Activated CD4-positive, alpha-beta memory T cell treated with anti-CD3 and anti-CD28 coated beads, Interleukin-2, amount 10 ng/mL, durations not matched to agents 7 days and 5 days (primary cell): Measurements from ENCODE around the gene PLCB2. TPM values are rescaled to one million over a fixed set of nuclear protein-coding genes. Genes with fewer than 3 reads are reported as not detected.

Source experiments
- CTCF ChIA-PET: fragments of 350-600 bp; sonication (Branson Sonifier 250); formaldehyde crosslinking; loops from one replicate; lab custom pipeline; 2021; ENCODE audit warnings: antibody characterized with exemption, inconsistent platforms; lab: Charles Lee
- POLR2A ChIA-PET: fragments of 350-600 bp; sonication (Branson Sonifier 250); formaldehyde crosslinking; loops from one replicate; lab custom pipeline; 2021; ENCODE audit warnings: antibody characterized with exemption; lab: Charles Lee
- DNase-seq: peaks from one replicate; pipeline ENCODE4 v3.0.0-alpha.2; 2020
- H3K27ac Mint-ChIP-seq: one replicate; pipeline ENCODE4 v1.8.0; 2021; ENCODE audit warnings: mild to moderate bottlenecking, mixed read lengths
- H3K27me3 Mint-ChIP-seq: one replicate; pipeline ENCODE4 v1.8.0; 2021; ENCODE audit warnings: mixed read lengths
- H3K36me3 Mint-ChIP-seq: one replicate; pipeline ENCODE4 v1.8.0; 2021; ENCODE audit warnings: low read depth, mixed read lengths
- H3K4me1 Mint-ChIP-seq: one replicate; pipeline ENCODE4 v1.8.0; 2021; ENCODE audit warnings: mixed read lengths
- H3K4me3 Mint-ChIP-seq: one replicate; pipeline ENCODE4 v1.8.0; 2021; ENCODE audit warnings: mild to moderate bottlenecking, mixed read lengths
- H3K9me3 Mint-ChIP-seq: one replicate; pipeline ENCODE4 v1.8.0; 2021; ENCODE audit warnings: mixed read lengths
- total RNA-seq, 2 experiments: library from RNA; stranded (reverse); gene quantifications; one replicate each; pipeline ENCODE4 v1.2.3, GENCODE V29; 2021

PLCB2 gene
- total RNA-seq, 2 experiments from 2014 or later, result 140 TPM

GRCh38 chr15:40338041-40338657 lies 30.4 kb upstream of the PLCB2 start:
- CTCF ChIA-PET, result interaction anchor here (0.5 to 9.9 kb wide), 39 partner anchors 10 to 406 kb away, joined by 3 to 157 read pairs (median 4); partner anchors contain the start of genes ANKRD63, DISP2, INAFM2 and IVD
- POLR2A ChIA-PET, result interaction anchor here (0.7 to 5.2 kb wide), 8 partner anchors 10 to 71 kb away, joined by 3 to 37 read pairs (median 4); partner anchors contain the start of genes ANKRD63, INAFM2 and PLCB2
- no peak overlapping the region for H3K27ac Mint-ChIP-seq
- peak; percentile 80 for DNase-seq
- no peaks in the 10 kb centered on the region for H3K9me3 Mint-ChIP-seq
- peaks cover 24% of the 10 kb centered on the region for H3K4me1 Mint-ChIP-seq
- H3K4me3 Mint-ChIP-seq, result no peak overlapping the region
- no peaks in the 10 kb centered on the region for H3K27me3 Mint-ChIP-seq
- no peaks in the 10 kb centered on the region for H3K36me3 Mint-ChIP-seq

DNA sequence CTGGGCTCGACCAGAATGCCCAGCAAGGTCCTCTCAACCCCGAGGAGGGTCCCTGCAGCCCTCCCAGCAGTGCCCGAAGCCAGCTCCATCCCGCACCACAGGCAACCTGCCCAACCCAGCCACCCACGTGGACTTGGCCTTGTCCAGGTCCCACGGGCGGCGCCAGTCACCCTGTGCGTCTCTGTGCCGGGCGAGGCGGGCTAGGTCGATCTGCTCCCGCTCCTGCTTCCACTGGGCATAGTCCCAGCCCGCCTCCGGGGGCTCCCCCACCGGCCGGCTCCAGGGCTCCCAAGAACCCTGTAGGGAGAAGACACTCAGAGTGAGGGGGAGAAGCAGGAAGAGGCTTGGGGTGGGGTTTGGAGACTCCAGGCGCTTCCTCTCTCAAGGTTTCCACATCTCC lies 29.9 kb upstream of the PLCB2 start:
- Mint-ChIP-seq H3K4me1 (peaks cover 24% of the 10 kb centered on the region), H3K27ac (no peak overlapping the region), H3K9me3 (no peaks in the 10 kb centered on the region), H3K36me3 (no peaks in the 10 kb centered on the region), H3K27me3 (no peaks in the 10 kb centered on the region), H3K4me3 (no peak overlapping the region)
- ChIA-PET POLR2A (interaction anchor here (0.7 to 5.2 kb wide), 7 partner anchors 10 to 70 kb away, joined by 3 to 37 read pairs (median 4); partner anchors contain the start of genes INAFM2 and PLCB2), CTCF (interaction anchor here (0.5 to 9.9 kb wide), 39 partner anchors 10 to 301 kb away, joined by 3 to 157 read pairs (median 4); partner anchors contain the start of genes ANKRD63, DISP2, INAFM2 and IVD)
- DNase-seq, result no peak

GRCh38 chr15:40336744-40337122 lies 29.0 kb upstream of the PLCB2 start:
- H3K27me3 Mint-ChIP-seq, result no peaks in the 10 kb centered on the region
- H3K27ac Mint-ChIP-seq, result no peak overlapping the region
- H3K4me3 Mint-ChIP-seq, result no peak overlapping the region
- no peak for DNase-seq
- H3K36me3 Mint-ChIP-seq, result no peaks in the 10 kb centered on the region
- H3K4me1 Mint-ChIP-seq, result peaks cover 24% of the 10 kb centered on the region
- ChIA-PET CTCF (interaction anchor here (0.9 to 9.9 kb wide), 15 partner anchors 8 to 171 kb away, joined by 3 to 157 read pairs (median 15); partner anchors contain the start of genes DISP2, INAFM2, IVD and PLCB2), POLR2A (interaction anchor here (0.8 to 5.2 kb wide), 4 partner anchors 9 to 28 kb away, joined by 3 to 37 read pairs (median 8); partner anchors contain the start of gene PLCB2)
- H3K9me3 Mint-ChIP-seq, result no peaks in the 10 kb centered on the region

DNA sequence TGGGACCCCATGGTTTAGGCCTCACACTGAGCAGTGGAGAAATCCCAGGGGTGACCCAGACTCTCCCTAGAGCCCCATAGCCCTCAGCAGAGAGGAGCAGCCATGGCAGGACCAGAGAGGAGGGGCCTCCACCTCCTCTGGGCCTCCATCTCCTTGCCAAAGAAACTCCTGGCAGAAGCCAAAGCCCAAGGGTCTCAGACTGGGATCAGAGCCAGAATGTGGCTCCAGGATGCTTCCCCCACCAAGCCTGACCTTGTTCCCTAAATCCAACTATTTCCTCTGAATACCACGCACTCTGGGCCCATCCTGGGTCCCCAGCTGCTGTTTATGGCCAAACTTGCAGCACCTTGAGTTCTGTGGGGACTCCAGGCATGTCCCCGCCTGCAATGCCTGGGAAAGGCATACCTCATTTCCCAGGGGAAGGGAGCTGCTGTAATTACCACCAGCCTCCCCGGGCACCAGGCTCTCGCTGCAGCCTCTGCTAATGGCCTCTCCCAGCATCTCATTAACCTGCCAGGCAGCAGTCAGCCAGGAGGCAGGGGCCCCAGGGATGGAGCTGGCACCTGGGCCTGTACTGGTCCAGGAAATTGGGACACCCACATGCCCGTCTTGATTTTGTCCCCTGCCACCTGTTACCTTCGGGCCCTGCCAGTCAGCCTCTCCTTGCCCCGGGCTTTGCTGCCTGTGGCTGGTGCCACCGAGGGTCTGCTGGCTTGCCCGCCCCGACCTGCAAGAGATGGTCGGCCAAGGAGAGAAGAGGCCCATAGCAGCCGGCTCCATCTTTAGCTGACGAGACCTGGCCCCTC lies 28.4 kb upstream of the PLCB2 start:
- Mint-ChIP-seq H3K4me1 (peaks cover 24% of the 10 kb centered on the region), H3K4me3 (no peak overlapping the region), H3K27me3 (no peaks in the 10 kb centered on the region), H3K27ac (no peak overlapping the region), H3K36me3 (no peaks in the 10 kb centered on the region), H3K9me3 (no peaks in the 10 kb centered on the region)
- POLR2A ChIA-PET, result interaction anchor here (0.8 to 5.2 kb wide), 4 partner anchors 8 to 27 kb away, joined by 3 to 37 read pairs (median 8); partner anchors contain the start of gene PLCB2
- DNase-seq, result no peak
- CTCF ChIA-PET, result interaction anchor here (0.7 to 9.9 kb wide), 13 partner anchors 9 to 118 kb away, joined by 3 to 157 read pairs (median 17); partner anchors contain the start of genes DISP2, INAFM2, IVD and PLCB2

- CTCF ChIA-PET, result interaction anchor here (0.7 to 9.9 kb wide), 10 partner anchors 9 to 87 kb away, joined by 3 to 122 read pairs (median 6); partner anchors contain the start of genes INAFM2 and PLCB2
- no peak for DNase-seq
- Mint-ChIP-seq H3K9me3 (no peaks in the 10 kb centered on the region), H3K27ac (no peak overlapping the region), H3K36me3 (no peaks in the 10 kb centered on the region), H3K27me3 (no peaks in the 10 kb centered on the region), H3K4me1 (peaks cover 24% of the 10 kb centered on the region), H3K4me3 (no peak overlapping the region)
- POLR2A ChIA-PET, result interaction anchor here (1.0 to 5.2 kb wide), 2 partner anchors 10 to 26 kb away, joined by 3 to 37 read pairs; partner anchors contain the start of gene PLCB2
Observed at GRCh38 chr15:40334941-40335795, 27.4 kb upstream of the PLCB2 start.

GRCh38 chr15:40334541-40334940 lies 26.8 kb upstream of the PLCB2 start:
- H3K36me3 Mint-ChIP-seq, result no peaks in the 10 kb centered on the region
- no peak overlapping the region for H3K4me3 Mint-ChIP-seq

GRCh38 chr15:40333922-40334492 lies 26.3 kb upstream of the PLCB2 start:
- POLR2A ChIA-PET, result interaction anchor here (1.0 to 5.2 kb wide), 4 partner anchors 9 to 54 kb away, joined by 3 to 37 read pairs (median 6); partner anchors contain the start of genes INAFM2 and PLCB2
- no peak for DNase-seq
- H3K27me3 Mint-ChIP-seq, result no peaks in the 10 kb centered on the region
- H3K4me1 Mint-ChIP-seq, result peaks cover 28% of the 10 kb centered on the region
- no peaks in the 10 kb centered on the region for H3K36me3 Mint-ChIP-seq
- H3K9me3 Mint-ChIP-seq, result no peaks in the 10 kb centered on the region
- H3K27ac Mint-ChIP-seq, result peak overlapping the region; percentile 60
- no peak overlapping the region for H3K4me3 Mint-ChIP-seq
- CTCF ChIA-PET, result interaction anchor here (1.1 to 9.9 kb wide), 8 partner anchors 9 to 89 kb away, joined by 3 to 122 read pairs (median 6); partner anchors contain the start of genes INAFM2 and PLCB2

More at GRCh38 chr15:40334541-40334940, 26.8 kb upstream of the PLCB2 start:
- Mint-ChIP-seq H3K4me1 (peaks cover 24% of the 10 kb centered on the region), H3K27me3 (no peaks in the 10 kb centered on the region), H3K27ac (no peak overlapping the region), H3K9me3 (no peaks in the 10 kb centered on the region)
- CTCF ChIA-PET, result interaction anchor here (1.1 to 9.9 kb wide), 9 partner anchors 9 to 88 kb away, joined by 3 to 122 read pairs (median 6); partner anchors contain the start of genes INAFM2 and PLCB2
- POLR2A ChIA-PET, result interaction anchor here (1.0 to 5.2 kb wide), 3 partner anchors 9 to 26 kb away, joined by 3 to 37 read pairs (median 10); partner anchors contain the start of genes INAFM2 and PLCB2
- no peak for DNase-seq

GRCh38 chr15:40332113-40332781 lies 24.5 kb upstream of the PLCB2 start:
- Mint-ChIP-seq H3K27me3 (no peaks in the 10 kb centered on the region), H3K27ac (no peak overlapping the region), H3K36me3 (no peaks in the 10 kb centered on the region), H3K9me3 (no peaks in the 10 kb centered on the region), H3K4me3 (no peak overlapping the region), H3K4me1 (peaks cover 32% of the 10 kb centered on the region)
- ChIA-PET POLR2A (interaction anchor here (2.6 kb wide), 1 partner anchor 9 kb away, joined by 10 read pairs; the partner anchor contains the start of gene INAFM2), CTCF (interaction anchor here (1.0 to 3.4 kb wide), 6 partner anchors 10 to 88 kb away, joined by 3 to 15 read pairs (median 6); partner anchors contain the start of gene INAFM2)
- no peak for DNase-seq

DNA sequence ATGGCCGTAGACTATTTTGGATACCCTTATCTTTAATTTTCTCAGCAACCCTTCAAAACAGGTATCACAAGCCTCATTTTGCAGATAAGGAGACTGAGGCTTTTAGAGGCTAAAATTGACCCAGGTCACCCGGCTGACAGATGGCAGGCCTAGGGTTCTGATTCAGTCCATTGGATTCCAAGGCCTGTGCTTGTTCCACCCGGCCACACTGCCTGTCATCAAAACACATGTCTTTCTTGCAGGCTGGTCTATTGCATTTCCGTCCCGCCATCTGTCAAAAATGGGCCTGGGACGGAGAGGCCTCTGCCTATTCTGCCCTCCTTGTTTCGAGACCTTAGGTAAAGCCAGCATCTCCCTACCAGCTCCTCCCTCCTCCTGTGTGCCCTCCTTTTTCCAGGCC lies 23.9 kb upstream of the PLCB2 start:
- POLR2A ChIA-PET, result no interaction called here
- H3K36me3 Mint-ChIP-seq, result no peaks in the 10 kb centered on the region
- peaks cover 34% of the 10 kb centered on the region for H3K4me1 Mint-ChIP-seq

DNA sequence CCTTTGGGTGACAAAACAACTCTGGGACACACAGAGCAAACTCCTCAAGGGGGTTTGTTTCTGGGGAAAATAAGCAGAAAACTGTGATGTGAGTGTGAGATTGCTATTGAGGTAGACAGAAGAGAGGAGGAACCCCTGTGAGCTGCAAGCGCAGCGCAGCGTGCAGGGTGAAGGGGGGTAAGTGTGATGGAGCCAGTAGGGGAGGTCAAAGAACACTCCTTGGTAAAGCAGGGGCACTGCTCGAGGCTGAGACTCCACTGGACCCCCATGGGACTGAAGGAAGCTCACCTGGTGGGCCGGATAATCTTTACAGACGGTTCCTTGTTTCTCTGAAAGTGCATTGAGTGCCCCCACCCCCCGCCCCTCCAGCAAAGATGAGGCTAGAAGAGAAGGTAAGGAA lies 23.3 kb upstream of the PLCB2 start:
- ChIA-PET CTCF (interaction anchor here (0.5 to 3.4 kb wide), 4 partner anchors 8 to 69 kb away, joined by 4 to 15 read pairs (median 6); partner anchors contain the start of gene INAFM2), POLR2A (no interaction called here)
- no peak for DNase-seq
- Mint-ChIP-seq H3K36me3 (peaks cover under 1% of the 10 kb centered on the region), H3K9me3 (no peaks in the 10 kb centered on the region), H3K27ac (no peak overlapping the region), H3K4me3 (no peak overlapping the region), H3K4me1 (peaks cover 35% of the 10 kb centered on the region), H3K27me3 (peaks cover under 1% of the 10 kb centered on the region)

More for the DNA sequence above, 23.9 kb upstream of the PLCB2 start:
- no peaks in the 10 kb centered on the region for H3K27me3 Mint-ChIP-seq
- H3K9me3 Mint-ChIP-seq, result no peaks in the 10 kb centered on the region
- H3K4me3 Mint-ChIP-seq, result no peak overlapping the region
- no peak overlapping the region for H3K27ac Mint-ChIP-seq
- CTCF ChIA-PET, result interaction anchor here (1.0 to 3.4 kb wide), 6 partner anchors 9 to 89 kb away, joined by 3 to 15 read pairs (median 6); partner anchors contain the start of gene INAFM2
- DNase-seq, result no peak
